NCI-H69 (cell line): ENCODE data around the gene BCAS3.
A peak's percentile ranks its signal among the peaks of the same experiment; 100 is the strongest.
"Not testable (repeated sequence)": the region's sequence is repeated elsewhere in the genome, so short reads cannot be mapped to it uniquely, and the experiment has no call there.

Experiments used
- DNase-seq: peaks from one replicate; lab custom pipeline; 2025; lab: John Stamatoyannopoulos, UW

Gene BCAS3

DNA sequence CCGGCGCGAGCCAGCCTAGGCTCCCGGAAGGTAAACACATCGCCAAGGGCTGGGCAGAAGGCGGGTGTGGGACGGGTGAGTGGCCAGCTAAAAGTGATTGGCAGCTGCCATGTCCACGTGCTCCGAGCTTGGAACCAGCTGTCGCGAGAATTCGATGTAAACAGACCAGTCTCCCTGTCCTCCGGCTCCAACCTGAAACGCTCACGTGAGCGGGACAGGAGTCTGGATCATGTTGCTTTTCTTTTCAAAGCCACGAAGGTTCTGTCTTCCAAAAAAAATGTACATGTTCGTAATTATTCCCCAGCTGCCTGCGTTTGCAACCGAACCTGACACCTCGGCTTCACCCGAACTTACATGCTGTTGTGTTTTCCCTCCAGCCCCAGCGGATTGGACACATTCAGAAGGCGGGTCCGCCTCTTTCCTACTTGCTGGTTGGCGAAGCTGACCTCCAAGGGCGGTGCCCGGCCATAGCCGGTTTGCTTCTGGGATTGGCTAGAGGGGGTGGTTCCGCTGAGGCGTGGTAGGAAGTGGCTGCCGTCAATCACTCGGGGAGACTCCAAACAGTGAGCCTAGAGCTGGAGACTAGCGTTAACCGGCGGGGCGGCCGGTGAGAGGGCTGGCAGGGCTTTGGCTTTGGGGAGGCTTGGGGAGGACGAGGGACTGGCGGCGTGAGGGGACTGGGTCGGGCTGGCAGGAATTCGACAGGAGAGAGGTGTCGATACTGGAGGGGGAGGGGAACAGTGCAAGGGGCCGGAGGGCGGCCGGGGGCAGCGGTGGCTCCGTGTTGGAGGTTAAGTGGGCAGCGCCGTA lies at the start of gene BCAS3:
BCAS3 (plus strand) TSS at position 544 of the 810 bp plus-strand sequence.
- DNase-seq, result peak; percentile 99

DNA sequence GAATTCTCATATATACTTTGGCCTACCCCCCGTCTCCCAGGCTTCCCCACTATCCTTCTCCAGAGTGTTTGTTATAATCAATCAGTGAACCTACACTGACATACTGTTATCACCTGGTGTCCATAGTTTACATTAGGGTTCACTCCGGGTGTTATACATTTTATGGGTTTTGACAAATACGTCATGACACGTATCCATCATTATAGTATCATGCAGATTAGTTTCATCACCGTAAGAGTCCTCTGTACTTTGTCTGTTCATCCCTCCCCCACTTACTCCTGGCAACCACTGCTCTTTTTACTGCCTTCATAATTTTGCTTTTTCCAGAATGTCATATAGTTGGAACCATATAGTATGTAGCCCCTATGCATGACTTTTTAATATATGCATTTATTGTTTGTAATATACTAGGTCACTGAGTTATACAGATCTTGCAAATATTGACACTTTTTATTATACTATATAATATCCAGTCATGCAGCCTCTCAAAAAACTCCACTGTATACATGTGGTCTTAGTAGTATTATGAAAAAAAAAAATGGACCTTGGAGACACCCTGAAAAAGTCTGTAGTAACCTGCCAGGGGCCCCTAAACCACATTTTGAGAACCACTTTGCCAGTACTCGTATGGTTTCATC lies 49.3 kb upstream of the BCAS3 start:
- DNase-seq, result no peak

- no peak for DNase-seq
Measured at GRCh38 chr17:60629120-60629519, 48.5 kb upstream of the BCAS3 start.

DNA sequence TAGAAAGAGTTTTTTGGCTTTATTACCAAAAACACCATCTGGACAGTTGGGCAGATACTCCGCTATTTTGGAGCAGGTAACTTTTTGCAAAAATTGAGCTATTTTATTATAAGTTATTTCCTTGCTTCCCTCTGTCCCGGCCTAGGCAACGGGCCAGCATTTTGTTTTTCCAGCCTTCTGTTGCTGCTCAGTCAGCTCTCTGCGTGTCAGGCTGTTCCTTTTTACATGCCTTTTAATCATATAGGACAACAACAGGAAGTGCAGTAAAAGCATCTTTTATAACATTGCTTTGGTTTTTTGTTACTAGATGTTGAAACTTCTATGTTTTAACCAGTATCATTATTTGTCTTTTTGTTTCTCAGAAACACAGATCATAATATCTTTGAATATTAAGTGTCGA lies 47.3 kb upstream of the BCAS3 start:
- no peak for DNase-seq

GRCh38 chr17:60631119-60631518 lies 46.5 kb upstream of the BCAS3 start:
- no peak for DNase-seq

DNA sequence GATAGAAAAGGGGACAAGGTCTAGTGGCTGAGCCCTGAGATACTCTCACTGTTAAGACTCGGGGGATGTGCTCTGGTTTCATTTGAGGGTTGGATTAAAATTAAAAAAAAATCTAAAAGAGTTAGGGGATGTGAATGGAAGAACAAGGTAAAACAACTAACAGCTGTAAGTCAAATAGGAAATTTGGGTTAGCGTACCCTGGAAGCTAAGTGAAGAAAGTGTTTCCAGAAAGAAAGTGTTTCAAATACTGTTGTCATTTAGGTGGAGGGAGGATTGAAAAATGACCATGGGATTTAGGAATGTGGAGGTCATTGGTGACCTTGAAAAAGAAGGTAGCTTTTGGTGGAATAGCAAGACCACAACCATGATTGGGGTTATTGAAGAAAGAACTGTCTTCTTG lies 40.0 kb upstream of the BCAS3 start:
- DNase-seq, result no peak

- DNase-seq, result no peak
Measured at GRCh38 chr17:60639019-60639330, 38.7 kb upstream of the BCAS3 start.

DNA sequence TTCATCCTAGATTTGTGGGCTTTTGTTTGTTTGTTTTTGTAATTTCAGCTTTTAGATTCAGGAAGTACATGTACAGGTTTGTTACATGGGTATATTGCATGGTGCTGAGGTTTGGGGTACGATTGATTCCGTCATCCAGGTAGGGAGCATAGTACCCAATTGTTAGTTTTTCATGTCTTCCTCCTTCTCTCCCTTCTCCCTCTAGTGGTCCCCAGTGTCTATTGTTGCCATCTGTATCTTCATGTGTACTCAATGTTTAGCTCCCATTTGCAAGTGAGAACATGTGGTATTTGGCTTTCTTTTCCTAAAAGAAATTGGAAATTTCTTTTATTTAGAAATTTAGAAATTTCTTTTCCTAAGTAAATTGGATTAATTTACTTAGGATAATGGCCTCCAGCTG lies 37.1 kb upstream of the BCAS3 start:
- DNase-seq, result peak; percentile 18

- DNase-seq, result no peak
Measured at GRCh38 chr17:60641126-60641525, 36.5 kb upstream of the BCAS3 start.

- peak; percentile 92 for DNase-seq
Measured at GRCh38 chr17:60641810-60642220, 35.8 kb upstream of the BCAS3 start.

GRCh38 chr17:60645918-60646523 lies 31.6 kb upstream of the BCAS3 start:
- no peak for DNase-seq

GRCh38 chr17:60646701-60647100 lies 30.9 kb upstream of the BCAS3 start:
- DNase-seq, result no peak

- no peak for DNase-seq
Measured at GRCh38 chr17:60647705-60648104, 29.9 kb upstream of the BCAS3 start.

- no peak for DNase-seq
Measured at GRCh38 chr17:60652454-60653247, 25.0 kb upstream of the BCAS3 start.

- DNase-seq, result no peak
Measured at GRCh38 chr17:60653569-60653968, 24.1 kb upstream of the BCAS3 start.

- no peak for DNase-seq
Measured at GRCh38 chr17:60656499-60656898, 21.2 kb upstream of the BCAS3 start.

DNA sequence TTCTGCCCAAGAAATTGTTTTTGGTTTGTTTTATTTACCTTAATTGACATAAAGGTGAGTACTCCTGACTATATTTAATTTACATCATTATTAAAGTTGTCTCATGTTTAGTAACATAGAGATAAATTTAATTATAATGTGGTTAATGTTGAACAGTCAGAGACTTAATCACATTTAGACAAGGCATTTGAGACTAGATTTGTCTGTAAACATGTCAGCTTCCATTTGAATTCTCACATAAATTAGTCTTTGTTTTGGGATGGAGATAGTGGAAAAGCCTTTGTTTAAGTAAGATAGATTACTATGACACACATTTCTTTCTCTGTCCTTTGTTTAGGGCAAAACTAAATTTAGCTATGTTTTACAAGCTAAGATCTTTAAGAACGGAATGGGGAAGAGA lies 18.5 kb upstream of the BCAS3 start:
- DNase-seq, result no peak

- DNase-seq, result no peak
Measured at GRCh38 chr17:60661489-60661888, 16.2 kb upstream of the BCAS3 start.

- DNase-seq, result no peak
Measured at GRCh38 chr17:60664022-60664421, 13.6 kb upstream of the BCAS3 start.

DNA sequence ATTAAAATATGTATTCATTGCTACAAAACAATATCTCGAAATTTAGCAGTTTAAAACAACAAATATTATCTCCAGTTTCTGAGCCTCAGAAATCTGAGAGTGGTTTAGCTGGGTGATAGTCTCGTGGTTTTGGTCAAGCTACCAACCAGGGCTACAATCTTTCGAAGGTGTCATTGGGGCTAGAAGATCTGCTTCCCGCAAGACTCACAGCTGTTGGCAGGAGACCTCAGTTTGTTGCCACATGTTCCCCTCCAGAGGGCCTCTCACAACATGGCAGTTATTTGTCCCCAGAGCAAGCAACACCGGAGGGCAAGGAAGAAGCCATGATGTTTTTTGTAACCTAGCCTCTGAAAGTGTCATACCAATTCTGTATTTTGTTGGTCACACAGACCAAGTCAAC lies 12.0 kb upstream of the BCAS3 start:
- DNase-seq, result no peak

- not testable (repeated sequence) for DNase-seq
Measured at GRCh38 chr17:60668741-60669140, 8.9 kb upstream of the BCAS3 start.

GRCh38 chr17:60671482-60671881 lies 6.2 kb upstream of the BCAS3 start:
- DNase-seq, result no peak

DNA sequence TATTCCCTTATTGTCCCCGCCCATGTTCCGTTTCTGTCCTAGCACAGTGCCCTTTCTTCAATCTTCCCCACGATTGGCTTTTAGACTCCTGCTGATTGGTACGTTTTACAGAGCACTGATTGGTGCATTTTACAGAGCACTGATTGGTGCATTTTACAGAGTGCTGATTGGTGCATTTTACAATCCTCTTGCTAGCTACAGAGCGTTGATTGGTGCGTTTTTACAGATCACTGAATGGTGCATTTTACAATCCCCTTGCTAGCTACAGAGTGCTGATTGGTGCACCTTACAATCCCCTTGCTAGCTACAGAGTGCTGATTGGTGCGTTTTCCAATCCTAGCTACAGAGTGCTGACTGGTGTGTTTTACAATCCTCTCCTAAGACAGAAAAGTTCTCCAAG lies 3.0 kb upstream of the BCAS3 start:
- peak; percentile 18 for DNase-seq
